HL-60 (cell line): ENCODE data around the gene POU2F2.
A peak's percentile ranks its signal among the peaks of the same experiment; 100 is the strongest.

ENCODE experiments used
- DNase-seq, 2 experiments: peaks; one replicate each; pipeline ENCODE4 v3.0.0-alpha.2; 2010 to 2020; ENCODE audit warnings: low read depth in 1 of 2, low spot score in 1 of 2
- H3K27ac ChIP-seq: fragments of 250-450 bp; sonication (Bioruptor Pico); replicated peaks from 2 replicates; pipeline ENCODE4 v1.5.1; 2020; ENCODE audit warnings: mild to moderate bottlenecking, moderate library complexity
- H3K27me3 ChIP-seq: fragments of 250-450 bp; sonication (Bioruptor Pico); 2 replicates; pipeline ENCODE4 v1.5.1; 2021; ENCODE audit warnings: mild to moderate bottlenecking, moderate library complexity; ENCODE audit not compliant: insufficient read depth, poor library complexity, severe bottlenecking
- H3K4me3 ChIP-seq: replicated peaks from 2 replicates; pipeline ENCODE4 v1.5.1; 2011; ENCODE audit warnings: mild to moderate bottlenecking, control low read depth, low read length; ENCODE audit not compliant: insufficient read depth
- GABPA ChIP-seq: IDR thresholded peaks from 2 replicates; pipeline ENCODE4 v1.6.1; 2012; ENCODE audit warnings: low read depth
- POLR2AphosphoS5 ChIP-seq: IDR thresholded peaks from 2 replicates; pipeline ENCODE4 v1.6.1; 2012; ENCODE audit warnings: low read depth
- SPI1 ChIP-seq: IDR thresholded peaks from 2 replicates; pipeline ENCODE4 v1.6.1; 2012; ENCODE audit warnings: low read depth, mild to moderate bottlenecking, borderline replicate concordance
- TF ChIP-seq, protein P1 (sequence below): IDR thresholded peaks from one replicate; pipeline ENCODE4 v1.5.1; 2011; ENCODE audit warnings: low read length, control low read depth, inconsistent platforms; ENCODE audit not compliant: insufficient read depth
- TF ChIP-seq, protein P2 (sequence below): IDR thresholded peaks from 2 replicates; pipeline ENCODE4 v1.6.1; 2012; ENCODE audit warnings: low read depth; ENCODE audit not compliant: insufficient replicate concordance

The POU2F2 gene

GRCh38 chr19:42121656-42122069, 10.6 kb downstream of the POU2F2 start:
- H3K4me3 ChIP-seq = no peak overlapping the region
- peak; percentile 41 to 70 for DNase-seq
- TF ChIP-seq SPI1 (no peak), GABPA (no peak), POLR2AphosphoS5 (no peak)
- TF ChIP-seq, protein P1, sequence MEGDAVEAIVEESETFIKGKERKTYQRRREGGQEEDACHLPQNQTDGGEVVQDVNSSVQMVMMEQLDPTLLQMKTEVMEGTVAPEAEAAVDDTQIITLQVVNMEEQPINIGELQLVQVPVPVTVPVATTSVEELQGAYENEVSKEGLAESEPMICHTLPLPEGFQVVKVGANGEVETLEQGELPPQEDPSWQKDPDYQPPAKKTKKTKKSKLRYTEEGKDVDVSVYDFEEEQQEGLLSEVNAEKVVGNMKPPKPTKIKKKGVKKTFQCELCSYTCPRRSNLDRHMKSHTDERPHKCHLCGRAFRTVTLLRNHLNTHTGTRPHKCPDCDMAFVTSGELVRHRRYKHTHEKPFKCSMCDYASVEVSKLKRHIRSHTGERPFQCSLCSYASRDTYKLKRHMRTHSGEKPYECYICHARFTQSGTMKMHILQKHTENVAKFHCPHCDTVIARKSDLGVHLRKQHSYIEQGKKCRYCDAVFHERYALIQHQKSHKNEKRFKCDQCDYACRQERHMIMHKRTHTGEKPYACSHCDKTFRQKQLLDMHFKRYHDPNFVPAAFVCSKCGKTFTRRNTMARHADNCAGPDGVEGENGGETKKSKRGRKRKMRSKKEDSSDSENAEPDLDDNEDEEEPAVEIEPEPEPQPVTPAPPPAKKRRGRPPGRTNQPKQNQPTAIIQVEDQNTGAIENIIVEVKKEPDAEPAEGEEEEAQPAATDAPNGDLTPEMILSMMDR = no peak
- TF ChIP-seq, protein P2, sequence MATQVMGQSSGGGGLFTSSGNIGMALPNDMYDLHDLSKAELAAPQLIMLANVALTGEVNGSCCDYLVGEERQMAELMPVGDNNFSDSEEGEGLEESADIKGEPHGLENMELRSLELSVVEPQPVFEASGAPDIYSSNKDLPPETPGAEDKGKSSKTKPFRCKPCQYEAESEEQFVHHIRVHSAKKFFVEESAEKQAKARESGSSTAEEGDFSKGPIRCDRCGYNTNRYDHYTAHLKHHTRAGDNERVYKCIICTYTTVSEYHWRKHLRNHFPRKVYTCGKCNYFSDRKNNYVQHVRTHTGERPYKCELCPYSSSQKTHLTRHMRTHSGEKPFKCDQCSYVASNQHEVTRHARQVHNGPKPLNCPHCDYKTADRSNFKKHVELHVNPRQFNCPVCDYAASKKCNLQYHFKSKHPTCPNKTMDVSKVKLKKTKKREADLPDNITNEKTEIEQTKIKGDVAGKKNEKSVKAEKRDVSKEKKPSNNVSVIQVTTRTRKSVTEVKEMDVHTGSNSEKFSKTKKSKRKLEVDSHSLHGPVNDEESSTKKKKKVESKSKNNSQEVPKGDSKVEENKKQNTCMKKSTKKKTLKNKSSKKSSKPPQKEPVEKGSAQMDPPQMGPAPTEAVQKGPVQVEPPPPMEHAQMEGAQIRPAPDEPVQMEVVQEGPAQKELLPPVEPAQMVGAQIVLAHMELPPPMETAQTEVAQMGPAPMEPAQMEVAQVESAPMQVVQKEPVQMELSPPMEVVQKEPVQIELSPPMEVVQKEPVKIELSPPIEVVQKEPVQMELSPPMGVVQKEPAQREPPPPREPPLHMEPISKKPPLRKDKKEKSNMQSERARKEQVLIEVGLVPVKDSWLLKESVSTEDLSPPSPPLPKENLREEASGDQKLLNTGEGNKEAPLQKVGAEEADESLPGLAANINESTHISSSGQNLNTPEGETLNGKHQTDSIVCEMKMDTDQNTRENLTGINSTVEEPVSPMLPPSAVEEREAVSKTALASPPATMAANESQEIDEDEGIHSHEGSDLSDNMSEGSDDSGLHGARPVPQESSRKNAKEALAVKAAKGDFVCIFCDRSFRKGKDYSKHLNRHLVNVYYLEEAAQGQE = no peak
- no peaks in the 10 kb centered on the region for H3K27me3 ChIP-seq
- no peak overlapping the region for H3K27ac ChIP-seq

DNA sequence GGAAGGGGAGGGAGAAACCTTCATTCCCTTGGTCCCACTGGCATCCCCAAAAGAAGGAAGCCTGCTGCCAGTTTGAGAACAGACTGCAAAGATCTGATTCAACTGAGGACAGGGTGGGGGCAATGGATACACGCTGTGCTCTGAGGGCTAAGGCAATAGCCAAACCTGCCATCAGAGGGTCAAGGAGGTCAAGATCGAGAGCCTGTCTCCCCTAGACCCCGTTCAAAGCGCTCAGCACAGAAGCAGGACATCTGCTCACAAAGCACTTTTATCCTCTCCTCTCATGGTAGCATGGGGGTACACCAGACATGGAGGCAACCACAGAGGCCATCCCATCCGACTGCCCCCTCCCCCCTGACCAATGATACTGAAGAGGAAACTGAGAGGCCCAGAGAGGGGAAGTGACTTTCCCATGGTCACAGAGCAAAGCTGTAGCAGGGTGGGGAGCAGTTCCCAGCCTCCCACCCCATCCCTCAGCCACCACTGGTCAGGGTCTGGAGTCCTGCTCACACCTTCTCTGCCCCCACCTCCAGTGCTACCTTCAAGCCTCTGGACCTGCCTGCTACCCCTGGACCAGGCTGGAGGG, 11.1 kb downstream of the POU2F2 start:
- Histone ChIP-seq H3K4me3 (no peak overlapping the region), H3K27me3 (no peaks in the 10 kb centered on the region), H3K27ac (no peak overlapping the region)
- TF ChIP-seq, protein P1 = no peak
- 0 out of 2 replicates have a peak, but pooled peaks have one; percentile 12 for TF ChIP-seq SPI1
- no peak for TF ChIP-seq POLR2AphosphoS5
- TF ChIP-seq, protein P2 = no peak
- TF ChIP-seq GABPA = no peak
- DNase-seq = no peak

DNA sequence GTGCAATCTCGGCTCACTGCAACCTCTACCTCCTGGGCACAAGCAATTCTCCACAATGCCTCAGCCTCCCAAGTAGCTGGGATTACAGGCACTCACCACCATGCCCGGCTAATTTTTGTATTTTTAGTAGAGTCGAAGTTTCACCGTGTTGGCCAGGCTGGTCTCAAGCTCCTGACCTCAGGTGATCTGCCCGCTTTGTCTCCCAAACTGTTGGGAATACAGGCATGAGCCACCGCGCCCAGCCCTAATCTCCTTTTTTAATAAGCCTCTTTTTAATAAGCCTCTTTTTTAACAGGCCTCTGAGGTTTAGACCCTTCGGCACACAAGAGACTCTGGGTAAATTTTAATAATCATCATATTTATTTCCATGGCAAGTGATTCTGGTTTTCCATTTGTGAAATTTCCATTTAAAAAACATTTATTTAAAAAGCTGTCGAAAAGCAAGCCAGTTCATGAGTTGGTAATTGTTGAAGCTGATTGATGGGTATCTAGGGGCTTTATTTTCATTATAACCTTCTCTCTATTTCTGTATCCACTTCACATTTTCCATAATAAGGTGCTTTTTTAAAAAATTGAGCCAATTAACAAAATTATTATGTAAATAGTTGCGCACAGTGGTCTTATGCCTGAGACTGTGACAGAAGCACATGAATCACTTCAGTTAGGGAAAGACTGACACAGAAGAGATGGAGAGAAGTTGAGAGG, 11.8 kb downstream of the POU2F2 start:
- H3K27ac ChIP-seq = no peak overlapping the region
- no peak for DNase-seq

More for the DNA sequence above, 11.8 kb downstream of the POU2F2 start:
- Histone ChIP-seq H3K4me3 (no peak overlapping the region), H3K27me3 (no peaks in the 10 kb centered on the region)
- no peak for TF ChIP-seq GABPA
- TF ChIP-seq, protein P2 = no peak
